A549 (cell line): ENCODE measurements around the gene PPP1R13L. TPM values are rescaled to one million over a fixed set of nuclear protein-coding genes. Genes with fewer than 3 reads are reported as not detected.

Source experiments
- ATOH8 ChIP-seq: fragments of 250-450 bp; sonication (Bioruptor Pico); IDR thresholded peaks from 2 replicates; pipeline ENCODE4 v1.5.0; 2020; ENCODE audit warnings: low read depth, mild to moderate bottlenecking, moderate library complexity
- BHLHE40 ChIP-seq: IDR thresholded peaks from 2 replicates; pipeline ENCODE4 v1.6.1; 2012; ENCODE audit warnings: low read depth, low read length, inconsistent platforms
- CHD2 ChIP-seq: fragments of 150-350 bp; IDR thresholded peaks from 2 replicates; pipeline ENCODE4 v1.6.1; 2014; ENCODE audit warnings: low read length; ENCODE audit not compliant: partially characterized antibody
- CHD4 ChIP-seq: fragments of 200-600 bp; sonication (generic); IDR thresholded peaks from 2 replicates; pipeline ENCODE4 v1.6.1; 2016; ENCODE audit warnings: antibody characterized with exemption, mild to moderate bottlenecking, borderline replicate concordance
- EHF ChIP-seq: fragments of 250-450 bp; sonication (Bioruptor Pico); IDR thresholded peaks from 2 replicates; pipeline ENCODE4 v1.5.0; 2020; ENCODE audit warnings: mild to moderate bottlenecking
- EHMT2 ChIP-seq: fragments of 200-600 bp; sonication (generic); IDR thresholded peaks from 2 replicates; pipeline ENCODE4 v1.6.1; 2016; ENCODE audit warnings: antibody characterized with exemption, low read depth, mild to moderate bottlenecking, moderate library complexity
- ELK1 ChIP-seq: fragments of 150-350 bp; IDR thresholded peaks from 2 replicates; pipeline ENCODE4 v1.6.1; 2014; ENCODE audit warnings: low read depth, mild to moderate bottlenecking, low read length
- EP300 ChIP-seq, 2 experiments: fragments of >200 bp; sonication (Bioruptor Twin); formaldehyde crosslinking; IDR thresholded peaks; 2 replicates in 1 of 2; 3 replicates in 1 of 2; pipeline ENCODE4 v1.6.1; 2016 to 2017
- ESRRA ChIP-seq: fragments of 150-350 bp; IDR thresholded peaks from 2 replicates; pipeline ENCODE4 v1.6.1; 2014; ENCODE audit warnings: mild to moderate bottlenecking, low read length, borderline replicate concordance
- FOSL2 ChIP-seq, 2 experiments: fragments of 450-650 bp in 1 of 2; fragments of >200 bp in 1 of 2; sonication (Bioruptor Twin) in 1 of 2; formaldehyde crosslinking; IDR thresholded peaks; 2 replicates each; pipeline versions ENCODE4 v1.5.0 to v1.6.1; 2016 to 2020; ENCODE audit warnings: mild to moderate bottlenecking in 1 of 2, moderate library complexity in 1 of 2
- FOXS1 ChIP-seq: fragments of 250-450 bp; sonication (Bioruptor Pico); IDR thresholded peaks from 2 replicates; pipeline ENCODE4 v1.5.0; 2020; ENCODE audit warnings: mild to moderate bottlenecking, moderate library complexity
- GATA3 ChIP-seq: IDR thresholded peaks from 2 replicates; pipeline ENCODE4 v1.6.1; 2012; ENCODE audit warnings: borderline replicate concordance
- HDAC2 ChIP-seq: fragments of 200-600 bp; sonication (generic); IDR thresholded peaks from 2 replicates; pipeline ENCODE4 v1.6.1; 2016
- HEYL ChIP-seq: fragments of 250-450 bp; sonication (Bioruptor Pico); IDR thresholded peaks from 2 replicates; pipeline ENCODE4 v1.8.0; 2021; ENCODE audit warnings: mild to moderate bottlenecking, moderate library complexity
- HOXA7 ChIP-seq: fragments of 250-450 bp; sonication (Bioruptor Pico); IDR thresholded peaks from 2 replicates; pipeline ENCODE4 v1.5.0; 2020; ENCODE audit warnings: mild to moderate bottlenecking, moderate library complexity
- HOXB13 ChIP-seq: fragments of 250-450 bp; sonication (Bioruptor Pico); IDR thresholded peaks from 2 replicates; pipeline ENCODE4 v1.5.0; 2020; ENCODE audit warnings: low read depth, mild to moderate bottlenecking, moderate library complexity
- JUNB ChIP-seq: fragments of >200 bp; sonication (Bioruptor Twin); formaldehyde crosslinking; IDR thresholded peaks from 2 replicates; pipeline ENCODE4 v1.6.1; 2016
- KDM1A ChIP-seq: fragments of 200-600 bp; sonication (generic); IDR thresholded peaks from 2 replicates; pipeline ENCODE4 v1.6.1; 2016; ENCODE audit warnings: low read depth, mild to moderate bottlenecking
- KDM5A ChIP-seq: fragments of 200-600 bp; sonication (generic); IDR thresholded peaks from 2 replicates; pipeline ENCODE4 v1.6.1; 2016; ENCODE audit warnings: antibody characterized with exemption, mild to moderate bottlenecking
- MAFK ChIP-seq: fragments of 450-650 bp; IDR thresholded peaks from 2 replicates; pipeline ENCODE4 v1.6.1; 2014; ENCODE audit not compliant: partially characterized antibody
- MYC ChIP-seq: IDR thresholded peaks from 2 replicates; pipeline ENCODE4 v1.6.1; 2012; ENCODE audit warnings: mild to moderate bottlenecking, inconsistent platforms, low read length, improper control_type of control experiment, borderline replicate concordance
- NFE2L2 ChIP-seq: fragments of 150-350 bp; conservative IDR thresholded peaks from 2 replicates; pipeline ENCODE4 v1.6.1; 2014; ENCODE audit warnings: low read length
- NPAS2 ChIP-seq: fragments of 250-450 bp; sonication (Bioruptor Pico); IDR thresholded peaks from 2 replicates; pipeline ENCODE4 v1.8.0; 2022; ENCODE audit warnings: mild to moderate bottlenecking, moderate library complexity, borderline replicate concordance
- NR3C1 ChIP-seq: fragments of >200 bp; sonication (Bioruptor Twin); formaldehyde crosslinking; IDR thresholded peaks from 3 replicates; pipeline ENCODE4 v1.6.1; 2017
- PBX3 ChIP-seq: IDR thresholded peaks from 2 replicates; pipeline ENCODE4 v1.6.1; 2012
- PHF8 ChIP-seq: fragments of 200-600 bp; sonication (generic); IDR thresholded peaks from 2 replicates; pipeline ENCODE4 v1.6.1; 2016; ENCODE audit warnings: low read depth, mild to moderate bottlenecking, antibody characterized with exemption, moderate library complexity, borderline replicate concordance
- POLR2A ChIP-seq: IDR thresholded peaks from 2 replicates; pipeline ENCODE4 v1.6.1; 2012; ENCODE audit warnings: mild to moderate bottlenecking, low read length
- POLR2AphosphoS2 ChIP-seq: conservative IDR thresholded peaks from 2 replicates; pipeline ENCODE4 v1.6.1; 2012; ENCODE audit warnings: low read length, improper control_type of control experiment, inconsistent platforms
- RAD21 ChIP-seq, 2 experiments: fragments of >200 bp in 1 of 2; sonication (Bioruptor Twin) in 1 of 2; formaldehyde crosslinking in 1 of 2; IDR thresholded peaks in 1 of 2; conservative IDR thresholded peaks in 1 of 2; 2 replicates in 1 of 2; 3 replicates in 1 of 2; pipeline ENCODE4 v1.6.1; 2012 to 2018; ENCODE audit warnings: inconsistent platforms in 1 of 2
- RARB ChIP-seq: fragments of 250-450 bp; sonication (Bioruptor Pico); IDR thresholded peaks from 2 replicates; pipeline ENCODE4 v1.8.0; 2021; ENCODE audit warnings: mild to moderate bottlenecking, moderate library complexity
- REST ChIP-seq: fragments of 200-600 bp; sonication (generic); IDR thresholded peaks from 2 replicates; pipeline ENCODE4 v1.6.1; 2016; ENCODE audit warnings: antibody characterized with exemption, mild to moderate bottlenecking, moderate library complexity
- SREBF2 ChIP-seq: fragments of 450-650 bp; IDR thresholded peaks from 2 replicates; pipeline ENCODE4 v1.6.1; 2014; ENCODE audit warnings: mild to moderate bottlenecking, moderate library complexity
- TP53 ChIP-seq: fragments of 250-450 bp; sonication (Bioruptor Pico); IDR thresholded peaks from 2 replicates; pipeline ENCODE4 v1.5.0; 2021; ENCODE audit warnings: mild to moderate bottlenecking, moderate library complexity
- USF2 ChIP-seq: fragments of 450-650 bp; IDR thresholded peaks from 2 replicates; pipeline ENCODE4 v1.6.1; 2014; ENCODE audit warnings: antibody characterized with exemption
- ZSCAN20 ChIP-seq: fragments of 250-450 bp; sonication (Bioruptor Pico); IDR thresholded peaks from 2 replicates; pipeline ENCODE4 v1.8.0; 2022; ENCODE audit warnings: mild to moderate bottlenecking, moderate library complexity
- polyA plus RNA-seq, 4 experiments: library from polyadenylated mRNA; depleted of rRNA in 3 of 4; stranded (reverse); fragments of >200 nt; fragmentation: RNase III in 1 of 4; extraction: RNeasy Plus Mini Kit Qiagen cat#74134 plus additional on column Dnase treatment in 1 of 4; gene quantifications; 2 replicates in 3 of 4; 3 replicates in 1 of 4; pipeline ENCODE4 v1.2.3, GENCODE V29; 2011 to 2017

The PPP1R13L gene
- polyA plus RNA-seq, 2 of the 4 experiments (the other 2 are of a cell fraction): 3.2 to 18.9 TPM

GRCh38 chr19:45451131-45451849, 46.4 kb upstream of the PPP1R13L start (continued):
- TF ChIP-seq POLR2AphosphoS2 (no peak), TP53 (CRISPR knock-in tag) (peak; percentile 58; the same call in 1 of the 2 replicates), KDM1A (no peak), USF2 (peak; percentile 51; the same call in 1 of the 2 replicates), ZSCAN20 (CRISPR knock-in tag) (no peak), REST (no peak), NFE2L2 (no peak), GATA3 (no peak), POLR2A (no peak), NPAS2 (no peak), HOXA7 (CRISPR knock-in tag) (peak; percentile 84; the same call in 1 of the 2 replicates), MAFK (no peak), PHF8 (no peak), FOSL2 (IDR thresholded peaks at IDR 0.05) (no peak), FOSL2 (CRISPR knock-in tag; IDR thresholded peaks at IDR 0.05) (no peak), JUNB (no peak), EHMT2 (no peak), ELK1 (no peak), NR3C1 (no peak), CHD4 (no peak), EP300 (IDR thresholded peaks at IDR 0.05) (no peak), HOXB13 (no peak), SREBF2 (no peak), PBX3 (no peak), ATOH8 (CRISPR knock-in tag) (0 out of 2 replicates have a peak, but pooled peaks have one; percentile 20), FOXS1 (CRISPR knock-in tag) (no peak), KDM5A (no peak), EHF (CRISPR knock-in tag) (no peak), BHLHE40 (no peak), MYC (no peak; the same call in 1 of the 2 replicates), RAD21 (conservative IDR thresholded peaks at IDR 0.05 in 1 of 2, IDR thresholded peaks at IDR 0.05 in 1 of 2) (no peak), ESRRA (no peak), HEYL (CRISPR knock-in tag) (no peak), HDAC2 (no peak), RARB (CRISPR knock-in tag) (no peak), CHD2 (no peak)
